GM19455 (cell line): ENCODE data around the gene PPRC1.

ENCODE experiments used
- ATAC-seq: cut with Tn5 transposase; IDR thresholded peaks from one replicate; pipeline ENCODE4 v1.9.1; 2021; ENCODE audit not compliant: unreplicated experiment

The PPRC1 gene

GRCh38 chr10:102141583-102142107 is 8.8 kb downstream of the PPRC1 start:
- no peak for ATAC-seq

- ATAC-seq = no peak
Measured at GRCh38 chr10:102146971-102147428, 14.2 kb downstream of the PPRC1 start.

- no peak for ATAC-seq
Measured at GRCh38 chr10:102147561-102147960, 14.7 kb downstream of the PPRC1 start.

DNA sequence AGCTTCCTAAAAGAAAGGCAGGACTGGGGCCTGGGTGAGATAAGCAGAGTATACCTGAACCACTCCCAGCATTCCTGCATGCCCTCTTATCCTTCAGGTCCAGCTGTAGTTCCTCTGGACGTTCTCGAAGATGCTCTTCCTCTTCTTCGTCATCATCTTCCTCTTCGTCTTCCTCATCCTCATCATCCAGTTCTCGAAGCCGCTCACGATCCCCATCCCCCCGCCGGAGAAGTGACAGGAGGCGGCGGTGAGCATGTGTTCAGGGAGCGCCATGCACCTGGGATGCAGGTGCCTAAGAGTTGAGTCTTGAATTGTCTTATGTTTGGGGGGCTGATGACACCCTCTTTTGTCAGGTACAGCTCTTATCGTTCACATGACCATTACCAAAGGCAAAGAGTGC is 15.4 kb downstream of the PPRC1 start:
- no peak for ATAC-seq

GRCh38 chr10:102150970-102151773 is 18.3 kb downstream of the PPRC1 start:
- ATAC-seq = no peak

DNA sequence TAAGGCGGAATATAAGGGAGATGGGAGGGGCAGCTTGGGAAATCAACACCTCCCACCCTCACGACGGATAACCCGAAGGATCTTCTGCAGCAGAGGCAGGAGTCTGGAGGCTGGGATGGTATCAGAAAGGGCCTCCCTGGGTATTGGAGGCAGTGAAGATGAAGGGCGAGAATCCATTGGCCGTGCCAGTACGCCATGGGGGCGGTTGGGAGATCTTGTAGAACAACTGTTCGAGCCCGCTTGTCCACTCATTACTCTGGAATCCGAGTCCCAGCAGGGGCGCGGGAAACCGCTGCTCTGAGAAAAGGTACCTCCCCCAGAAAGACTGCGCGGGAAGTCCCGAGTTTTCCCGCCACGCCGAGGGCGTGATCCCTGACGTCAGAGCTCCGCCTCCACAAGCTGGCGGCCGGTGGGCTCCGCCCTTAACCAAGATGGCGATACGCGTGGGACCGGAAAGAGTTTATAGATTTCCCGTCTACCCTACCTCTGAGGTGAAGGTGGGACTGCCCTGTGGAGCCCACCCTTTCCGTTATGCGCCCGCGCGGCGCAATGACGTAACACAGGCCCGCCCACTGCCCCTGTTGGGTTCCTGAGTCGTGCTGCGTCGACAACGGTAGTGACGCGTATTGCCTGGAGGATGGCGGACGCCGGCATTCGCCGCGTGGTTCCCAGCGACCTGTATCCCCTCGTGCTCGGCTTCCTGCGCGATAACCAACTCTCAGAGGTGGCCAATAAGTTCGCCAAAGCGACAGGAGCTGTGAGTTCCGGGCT is 19.1 kb downstream of the PPRC1 start, which contains the start of gene NOLC1:
Gene NOLC1, plus strand, starts transcription at position 616 of the 771 bp plus-strand sequence. Its CDS starts 22 bp downstream, at position 638.
- ATAC-seq = peak; percentile 82

GRCh38 chr10:102152545-102152890 is 19.7 kb downstream of the PPRC1 start:
- ATAC-seq = peak; percentile 32

- ATAC-seq = no peak
Measured at GRCh38 chr10:102153093-102153620, 20.3 kb downstream of the PPRC1 start.

DNA sequence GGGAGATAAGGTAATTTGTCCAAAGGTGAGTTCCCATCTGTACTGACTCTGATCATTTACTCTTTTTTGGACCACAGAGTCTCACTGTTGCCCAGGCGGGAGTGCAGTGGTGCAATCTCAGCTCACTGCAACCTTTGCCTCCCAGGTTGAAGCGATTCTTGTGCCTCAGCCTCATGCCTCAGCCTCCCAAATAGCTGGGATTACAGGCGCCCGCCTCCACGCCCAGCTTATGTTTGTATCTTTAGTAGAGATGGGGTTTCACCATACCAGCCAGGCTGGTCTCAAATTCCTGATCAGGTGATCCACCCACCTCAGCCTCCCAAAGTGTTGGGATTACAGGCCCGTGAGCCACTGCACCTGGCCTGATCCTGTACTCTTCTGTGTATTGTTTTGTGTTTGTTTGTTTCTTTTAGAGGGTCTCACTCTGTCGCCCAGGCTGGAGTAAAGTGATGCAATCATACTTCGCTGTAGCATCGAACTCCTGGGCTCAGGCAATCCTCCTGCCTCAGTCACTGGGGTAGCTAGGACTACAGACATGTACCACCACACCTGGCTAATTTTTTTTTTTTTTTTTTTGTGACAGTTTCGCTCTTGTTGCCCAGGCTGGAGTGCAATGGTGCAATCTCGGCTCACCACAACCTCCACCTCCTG is 21.8 kb downstream of the PPRC1 start:
- no peak for ATAC-seq

- no peak for ATAC-seq
Measured at GRCh38 chr10:102157224-102157623, 24.4 kb downstream of the PPRC1 start.

GRCh38 chr10:102159051-102159597 is 26.3 kb downstream of the PPRC1 start:
- ATAC-seq = no peak

DNA sequence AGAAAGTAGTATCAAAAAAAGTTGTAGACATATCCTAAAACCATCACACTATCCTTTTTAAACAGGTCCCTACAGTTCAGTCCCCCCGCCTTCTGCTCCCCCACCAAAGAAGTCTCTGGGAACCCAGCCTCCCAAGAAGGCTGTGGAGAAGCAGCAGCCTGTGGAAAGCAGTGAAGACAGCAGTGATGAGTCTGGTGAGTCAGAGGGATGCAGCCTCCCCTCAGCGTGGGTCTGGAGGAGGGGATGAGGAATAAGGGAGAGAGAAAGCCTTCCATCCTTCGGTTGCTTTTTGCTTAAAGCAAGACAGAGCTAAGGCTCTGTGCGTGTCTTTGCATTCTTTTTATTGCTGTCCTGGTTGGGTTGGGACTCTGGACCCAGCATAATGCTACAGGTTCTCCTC is 27.0 kb downstream of the PPRC1 start:
- ATAC-seq = no peak

DNA sequence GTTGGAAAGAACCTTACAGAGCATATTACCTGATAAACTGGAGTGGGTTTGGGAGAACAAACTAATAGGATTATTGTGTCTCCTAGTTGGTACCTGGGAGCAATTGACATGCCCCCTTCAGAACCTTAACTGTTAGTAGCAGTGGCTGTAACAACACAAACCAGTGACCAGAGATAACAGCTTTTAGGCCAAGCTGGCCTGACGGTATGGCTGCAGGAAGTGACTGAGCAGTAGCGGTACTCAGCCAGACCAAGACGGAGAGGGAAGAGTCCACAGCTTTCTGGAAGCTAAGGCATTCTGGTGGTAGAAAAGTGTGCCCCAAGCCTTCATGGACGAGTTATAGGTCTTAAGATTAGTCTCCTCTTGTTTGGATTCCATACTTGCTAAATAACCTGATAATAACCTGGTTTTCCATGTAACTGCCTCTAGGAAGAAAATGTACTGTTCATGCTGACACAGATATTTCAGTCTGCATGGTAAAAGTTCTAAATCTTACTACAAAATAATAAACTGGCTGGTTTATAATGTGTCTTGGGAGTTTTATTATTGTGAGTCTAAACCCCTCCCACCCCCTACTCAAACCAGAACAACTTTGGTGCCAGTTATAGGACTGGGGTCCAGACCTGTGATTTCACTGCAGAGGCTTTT is 30.6 kb downstream of the PPRC1 start:
- ATAC-seq = no peak

DNA sequence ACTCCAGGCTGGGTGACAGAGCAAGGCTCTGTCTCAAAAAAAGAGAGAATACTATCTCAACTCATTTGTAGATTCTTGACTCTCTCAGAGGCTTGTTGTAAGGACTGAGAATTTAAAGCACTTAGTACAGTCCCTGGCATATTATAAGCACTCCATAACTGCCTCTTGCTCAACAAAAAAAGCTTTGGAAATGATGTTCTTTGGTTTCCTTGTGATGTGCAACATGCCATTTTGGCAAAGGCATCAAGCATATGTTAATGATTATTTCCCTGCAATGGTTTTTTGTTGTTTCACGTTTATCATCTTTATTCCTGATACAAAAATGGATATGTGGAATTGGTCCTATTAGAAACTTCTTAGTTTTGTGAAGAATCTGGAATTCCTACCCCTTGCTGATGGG is 35.0 kb downstream of the PPRC1 start:
- no peak for ATAC-seq

GRCh38 chr10:102170602-102171001 is 37.8 kb downstream of the PPRC1 start:
- no peak for ATAC-seq

DNA sequence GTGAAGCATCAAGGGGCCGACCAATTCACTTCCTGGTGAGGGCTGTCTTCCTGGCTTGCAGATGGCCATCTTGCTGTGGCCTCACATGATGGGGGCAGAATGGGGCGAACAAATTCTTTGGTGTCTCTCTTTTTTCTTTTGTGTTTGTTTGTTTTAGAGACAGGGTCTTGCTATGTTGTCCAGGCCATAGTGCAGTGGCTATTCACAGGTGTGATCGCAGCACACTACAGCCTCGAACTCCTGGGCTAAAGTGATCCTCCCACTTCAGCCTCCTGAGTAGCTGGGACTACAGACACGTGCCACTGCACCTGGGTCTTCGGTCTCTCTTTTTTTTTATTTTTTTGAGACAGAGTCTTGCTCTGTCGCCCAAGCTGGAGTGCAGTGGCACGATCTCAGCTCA is 39.4 kb downstream of the PPRC1 start:
- no peak for ATAC-seq

GRCh38 chr10:102175415-102175814 is 42.6 kb downstream of the PPRC1 start:
- no peak for ATAC-seq

DNA sequence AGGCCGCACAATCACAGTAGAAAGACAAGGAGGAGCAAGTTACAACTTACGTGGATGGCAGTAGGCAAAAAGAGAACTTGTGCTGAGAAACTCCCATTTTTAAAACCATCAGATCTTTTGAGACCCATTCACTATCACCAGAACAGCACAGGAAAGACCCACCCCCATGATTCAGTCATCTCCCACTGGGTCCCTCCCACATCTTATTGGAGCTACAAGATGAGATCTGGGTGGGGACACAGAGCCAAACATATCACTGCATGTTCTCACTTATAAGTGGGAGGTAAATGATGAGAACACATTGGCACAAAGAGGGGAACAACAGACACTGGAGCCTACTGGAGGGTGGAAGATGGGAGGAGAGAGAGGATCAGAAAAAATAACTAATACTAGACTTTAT is 51.8 kb downstream of the PPRC1 start:
- ATAC-seq = no peak

DNA sequence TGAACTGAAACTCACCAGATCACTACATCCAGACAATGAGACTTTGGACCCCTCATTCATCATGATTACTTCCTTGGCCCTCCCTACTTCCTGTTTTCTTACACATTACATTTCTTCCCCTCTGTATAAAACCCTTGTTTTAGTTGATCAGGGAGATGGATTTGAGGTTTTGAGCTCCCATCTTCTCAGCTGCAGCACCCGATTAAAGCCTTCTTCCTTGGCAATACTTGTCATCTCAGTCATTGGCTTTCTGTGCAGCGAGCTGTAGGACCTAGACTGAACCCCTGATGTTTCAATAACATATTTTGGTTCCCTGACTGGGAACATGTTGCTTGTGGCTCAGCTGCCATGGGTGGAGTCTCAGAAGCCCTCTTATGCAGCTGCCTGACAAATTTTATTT is 52.4 kb downstream of the PPRC1 start:
- no peak for ATAC-seq

- ATAC-seq = no peak
Measured at GRCh38 chr10:102185811-102186527, 53.1 kb downstream of the PPRC1 start.
